GM19099 (cell line): ENCODE data around the gene NXN.

Experiments used
- POLR2A ChIP-seq: IDR thresholded peaks from 3 replicates; pipeline ENCODE4 v1.6.1; 2011; ENCODE audit warnings: low read depth; ENCODE audit not compliant: insufficient read length; ENCODE audit errors: extremely low read depth

NXN gene

DNA sequence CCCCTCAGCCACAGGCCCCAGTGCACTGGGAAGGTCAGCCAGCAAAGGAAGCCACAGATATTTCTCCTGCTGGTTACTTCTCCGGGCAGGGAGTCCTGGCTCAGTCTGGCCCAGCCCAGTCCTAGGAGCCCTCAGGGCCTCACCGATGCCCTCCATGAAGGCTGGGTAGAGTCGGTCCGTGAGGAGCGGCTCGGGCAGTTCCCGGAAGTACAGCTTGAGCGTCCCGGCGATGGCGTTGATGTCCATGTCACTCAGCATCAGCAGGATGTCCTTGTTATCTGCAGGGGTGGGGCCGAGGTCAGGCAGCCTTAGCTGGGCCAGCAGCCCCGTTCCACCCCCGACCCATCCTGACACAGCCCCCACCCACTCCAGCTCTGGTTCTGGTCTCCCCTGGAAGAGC, 31.0 kb upstream of the NXN start:
- TF ChIP-seq POLR2A: no peak

DNA sequence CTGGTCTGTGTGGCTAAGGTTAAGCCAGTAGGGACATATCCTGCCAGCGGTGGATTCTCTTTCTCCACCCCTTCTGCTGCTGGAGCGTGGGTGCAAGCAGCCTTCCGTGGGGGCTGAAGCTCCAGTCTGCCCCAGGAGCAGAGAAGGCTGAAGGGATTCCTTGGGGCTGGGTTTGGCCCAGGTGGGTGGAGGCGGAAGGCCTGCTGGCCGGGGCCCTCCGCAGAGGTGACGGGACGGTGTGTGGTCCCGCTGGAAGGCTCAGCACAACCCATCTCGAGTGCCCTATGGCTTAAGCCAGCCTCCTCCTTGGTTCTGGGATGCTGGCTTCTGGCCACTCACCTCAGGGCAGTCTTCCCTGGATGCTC, 30.5 kb upstream of the NXN start:
- no peak for TF ChIP-seq POLR2A

- TF ChIP-seq POLR2A: no peak
These were observed 29.9 kb upstream of the NXN start for GRCh38 chr17:1009229-1010085.

DNA sequence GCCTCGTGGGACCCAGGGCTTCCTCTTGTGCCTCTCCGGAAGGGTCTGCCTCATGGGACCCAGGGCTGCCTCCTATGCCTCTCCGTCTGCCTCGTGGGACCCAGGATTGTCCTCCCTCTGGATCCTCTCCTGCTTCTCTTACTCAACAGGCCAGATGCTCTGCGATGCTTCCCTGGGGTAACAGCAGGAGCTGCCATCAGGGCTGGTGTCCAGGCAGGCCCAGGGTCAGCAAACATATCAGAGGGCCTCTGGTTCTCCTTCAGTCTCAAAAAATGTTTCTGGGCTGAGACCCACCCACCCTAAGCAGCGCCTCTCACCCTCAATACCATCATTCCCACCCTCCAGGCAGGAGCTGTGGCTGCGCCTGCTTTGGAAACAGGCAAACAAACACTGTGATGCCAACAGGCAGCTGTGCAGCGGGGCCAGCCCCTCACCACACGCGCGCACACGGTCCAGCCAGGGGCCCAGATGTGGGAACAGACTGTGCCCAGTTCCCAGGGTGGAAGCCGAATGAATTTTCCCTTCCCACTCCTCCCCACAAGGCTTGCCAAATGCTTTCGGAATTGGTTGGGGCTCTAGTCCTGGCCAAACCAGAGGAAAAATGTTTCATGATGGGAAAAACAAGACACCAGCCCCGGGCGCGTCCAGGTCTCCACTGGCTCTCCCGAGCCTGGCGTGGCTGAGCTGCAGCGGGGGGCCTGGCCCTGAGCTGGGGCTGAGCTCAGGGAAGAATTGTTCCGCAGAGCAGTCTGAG, 28.6 kb upstream of the NXN start:
- TF ChIP-seq POLR2A: no peak

DNA sequence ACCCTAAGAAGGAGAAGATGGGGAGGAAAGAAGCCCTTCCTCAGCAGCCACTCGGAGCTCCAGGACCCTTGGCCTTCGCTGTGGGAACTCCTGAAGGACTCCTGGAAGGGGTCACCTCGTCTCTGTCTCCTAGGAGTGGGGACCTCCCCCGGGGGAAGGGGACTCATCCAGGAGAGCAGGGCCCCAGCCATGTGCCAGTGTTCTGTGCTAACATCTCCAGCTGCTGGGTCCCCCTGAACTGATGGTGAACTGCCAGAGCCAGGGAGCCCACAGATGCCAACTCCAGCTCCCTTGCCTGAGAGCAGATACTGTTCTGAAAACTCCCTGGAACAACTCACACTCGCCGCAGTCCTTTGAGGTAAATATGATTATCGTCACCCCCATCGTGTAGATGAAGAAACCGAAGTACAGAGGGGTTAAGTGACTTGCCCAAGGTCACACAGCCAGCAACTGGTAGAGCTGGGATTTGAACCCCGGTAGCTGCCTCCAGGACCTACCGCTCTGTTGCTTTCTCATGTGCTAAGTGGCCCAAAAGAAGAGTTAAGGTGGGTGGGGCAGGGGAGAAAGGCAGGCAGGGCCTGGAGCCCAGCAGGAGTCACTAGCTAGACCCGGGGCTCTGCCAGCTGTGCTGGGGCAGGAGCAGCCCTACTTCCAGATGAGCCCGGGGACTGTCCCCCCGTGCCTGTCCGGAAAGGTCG, 27.9 kb upstream of the NXN start:
- no peak for TF ChIP-seq POLR2A

GRCh38 chr17:1006054-1006453, 26.5 kb upstream of the NXN start:
- no peak for TF ChIP-seq POLR2A

GRCh38 chr17:1005361-1005946, 25.9 kb upstream of the NXN start:
- TF ChIP-seq POLR2A: no peak

GRCh38 chr17:1004769-1005295, 25.3 kb upstream of the NXN start:
- no peak for TF ChIP-seq POLR2A

- no peak for TF ChIP-seq POLR2A
These were observed 24.6 kb upstream of the NXN start for GRCh38 chr17:1003972-1004768.

GRCh38 chr17:1003633-1003971, 24.0 kb upstream of the NXN start:
- TF ChIP-seq POLR2A: no peak

DNA sequence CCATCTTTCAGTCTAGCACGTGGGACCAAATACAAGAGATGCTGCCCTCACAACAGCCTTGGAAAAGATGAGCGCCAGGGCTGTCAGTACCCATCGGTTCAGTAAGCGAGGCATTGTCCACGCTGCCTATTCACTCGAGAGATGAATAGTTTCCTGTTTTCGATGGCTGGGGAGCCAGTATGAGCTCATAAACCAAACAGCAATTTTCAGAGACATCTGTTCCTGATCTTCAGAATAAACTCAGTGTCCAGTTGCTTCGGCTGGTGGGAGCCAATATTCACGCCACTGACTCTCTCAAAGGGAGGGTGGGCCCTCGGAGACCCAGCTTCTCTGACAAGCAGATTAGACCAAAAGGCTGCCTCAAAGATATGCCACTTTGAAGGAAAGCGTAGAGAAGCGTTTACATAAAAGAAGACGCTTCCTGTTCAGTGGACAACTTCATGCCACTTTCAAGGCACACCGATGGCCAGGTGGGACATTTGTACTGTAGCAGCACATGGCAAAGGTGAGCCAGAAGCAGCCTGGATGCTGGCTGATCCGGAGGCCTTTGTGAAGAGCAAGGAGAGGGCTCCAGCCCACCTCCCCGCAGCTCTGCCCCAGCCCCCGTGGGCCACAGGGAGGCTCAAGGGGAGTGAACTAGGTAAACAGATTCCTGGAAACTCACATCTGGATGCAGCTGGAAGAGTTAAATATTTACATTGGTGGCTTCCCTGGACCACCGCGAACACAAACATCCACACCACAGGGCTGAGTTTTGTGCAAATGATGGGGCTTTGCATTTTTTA, 23.4 kb upstream of the NXN start:
- no peak for TF ChIP-seq POLR2A

- no peak for TF ChIP-seq POLR2A
These were observed 22.8 kb upstream of the NXN start for GRCh38 chr17:1002412-1002753.

DNA sequence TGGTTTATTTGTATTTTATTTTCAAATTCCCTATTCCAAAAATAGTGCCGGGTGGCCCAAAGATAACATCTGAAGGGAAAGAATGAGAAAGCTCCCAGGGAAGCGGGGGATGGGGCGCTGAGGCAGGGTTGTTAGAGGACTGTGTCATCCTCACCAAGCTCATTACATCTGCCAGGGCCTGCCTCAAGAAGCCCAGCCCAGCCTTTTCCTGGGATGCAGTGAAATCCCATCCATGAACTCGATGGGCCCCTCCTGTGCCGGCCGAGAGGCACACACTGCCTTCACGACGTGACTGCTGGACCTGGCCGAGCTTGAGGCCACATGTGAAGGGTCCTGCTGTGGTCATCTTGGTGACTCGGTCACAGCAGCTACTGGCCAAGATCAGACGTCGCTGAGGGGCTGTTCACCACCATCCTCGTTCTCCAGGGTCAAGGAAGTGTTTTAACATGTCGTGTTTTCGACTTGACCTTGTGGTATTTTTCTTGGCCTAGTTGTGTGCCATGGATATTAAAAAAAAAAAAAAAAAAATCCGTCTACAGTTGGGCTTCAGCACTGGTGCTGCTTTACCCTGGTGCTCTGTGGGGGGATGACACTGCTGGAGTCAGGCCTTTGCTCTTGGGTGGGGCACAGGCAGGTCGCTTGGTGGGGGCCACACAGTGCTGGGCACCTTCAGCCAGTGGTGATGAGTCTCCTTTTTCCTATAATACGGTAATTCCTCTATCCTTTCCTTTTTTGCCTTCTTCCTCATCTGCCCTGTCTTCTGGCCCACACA, 22.2 kb upstream of the NXN start:
- TF ChIP-seq POLR2A: no peak
